Loucy (cell line): ENCODE measurements around the gene MDFI.

Experiments
- H2AFZ ChIP-seq: fragments of 200-600 bp; sonication (generic); 2 replicates; pipeline ENCODE4 v1.6.0; 2016; ENCODE audit warnings: antibody characterized with exemption, mild to moderate bottlenecking, low read length, moderate library complexity
- H3F3A ChIP-seq: fragments of 200-600 bp; 2 replicates; pipeline ENCODE4 v1.6.0; 2016; ENCODE audit warnings: antibody characterized with exemption, low read depth, mild to moderate bottlenecking
- H3K27me3 ChIP-seq: fragments of 200-600 bp; sonication (generic); 2 replicates; pipeline ENCODE4 v1.6.1; 2014; ENCODE audit warnings: low read length, mild to moderate bottlenecking; ENCODE audit not compliant: insufficient read depth, poor library complexity, severe bottlenecking
- H3K36me3 ChIP-seq: fragments of 200-600 bp; sonication (generic); 2 replicates; pipeline ENCODE4 v1.6.1; 2016; ENCODE audit warnings: low read length; ENCODE audit not compliant: insufficient read depth
- H3K4me1 ChIP-seq: fragments of 200-600 bp; sonication (generic); 2 replicates; pipeline ENCODE4 v1.5.1; 2014; ENCODE audit warnings: low read length, mild to moderate bottlenecking; ENCODE audit not compliant: insufficient read depth, poor library complexity, severe bottlenecking
- H3K4me2 ChIP-seq: fragments of 200-600 bp; sonication (generic); 2 replicates; pipeline ENCODE4 v1.6.0; 2014; ENCODE audit warnings: antibody characterized with exemption, low read length, low read depth, mild to moderate bottlenecking; ENCODE audit not compliant: poor library complexity, severe bottlenecking
- H3K4me3 ChIP-seq: fragments of 200-600 bp; sonication (generic); 2 replicates; pipeline ENCODE4 v1.5.1; 2014; ENCODE audit warnings: low read length, mild to moderate bottlenecking, mixed read lengths; ENCODE audit not compliant: poor library complexity, severe bottlenecking
- H3K79me2 ChIP-seq: fragments of 200-600 bp; sonication (generic); 2 replicates; pipeline ENCODE4 v1.6.1; 2014; ENCODE audit warnings: low read length; ENCODE audit not compliant: insufficient read depth
- H3K9ac ChIP-seq: fragments of 200-600 bp; sonication (generic); 2 replicates; pipeline ENCODE4 v1.6.0; 2014; ENCODE audit warnings: mild to moderate bottlenecking, low read depth, low read length, moderate library complexity; ENCODE audit not compliant: poor library complexity, severe bottlenecking
- H3K9me2 ChIP-seq: fragments of 200-600 bp; sonication (generic); replicated peaks from 2 replicates; pipeline ENCODE4 v1.6.1; 2016; ENCODE audit warnings: low read depth, low read length, mixed read lengths
- H3K9me3 ChIP-seq: fragments of 200-600 bp; sonication (generic); 2 replicates; pipeline ENCODE4 v1.6.1; 2014; ENCODE audit warnings: mild to moderate bottlenecking, antibody characterized with exemption, low read length, low read depth; ENCODE audit not compliant: insufficient read depth
- H4K20me1 ChIP-seq: fragments of 200-600 bp; sonication (generic); 2 replicates; pipeline ENCODE4 v1.6.0; 2014; ENCODE audit warnings: antibody characterized with exemption, low read length, mild to moderate bottlenecking; ENCODE audit not compliant: insufficient read depth, poor library complexity, severe bottlenecking
- CTCF ChIP-seq: fragments of 200-600 bp; sonication (generic); conservative IDR thresholded peaks from 2 replicates; pipeline ENCODE4 v1.5.1; 2014; ENCODE audit warnings: mild to moderate bottlenecking, antibody characterized with exemption, low read length
- EZH2phosphoT487 ChIP-seq: fragments of 200-600 bp; IDR thresholded peaks from 2 replicates; pipeline ENCODE4 v1.6.1; 2018; ENCODE audit warnings: antibody characterized with exemption, mild to moderate bottlenecking, moderate library complexity, borderline replicate concordance

The MDFI gene

DNA sequence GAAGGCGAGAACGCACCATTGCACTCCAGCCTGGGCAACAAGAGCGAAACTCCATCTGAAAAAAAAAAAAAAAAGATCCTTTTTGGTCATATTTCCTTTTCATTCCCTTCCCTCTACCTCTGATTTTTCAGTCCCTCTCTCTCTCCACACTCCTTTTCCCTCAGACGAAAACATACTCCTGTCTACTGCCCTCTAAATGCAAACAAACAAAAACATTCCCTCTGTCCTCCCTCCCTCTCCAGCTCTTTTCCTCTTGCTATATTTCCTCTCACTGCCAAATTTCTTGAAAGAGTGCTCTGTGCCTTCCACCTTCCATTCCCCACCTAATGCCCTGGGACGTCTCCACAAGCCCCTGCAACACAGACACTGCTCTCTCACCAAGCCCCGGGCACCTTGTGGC is 14.9 kb upstream of the MDFI start:
- H3K9ac ChIP-seq = no peak overlapping the region
- no peaks in the 10 kb centered on the region for H3K36me3 ChIP-seq
- H3F3A ChIP-seq = no peaks in the 10 kb centered on the region
- H3K9me2 ChIP-seq = no peaks in the 10 kb centered on the region
- no peak for TF ChIP-seq EZH2phosphoT487
- no peak for TF ChIP-seq CTCF
- H3K4me2 ChIP-seq = no peak overlapping the region
- H3K27me3 ChIP-seq = no peaks in the 10 kb centered on the region
- no peak overlapping the region for H2AFZ ChIP-seq
- no peaks in the 10 kb centered on the region for H3K79me2 ChIP-seq
- no peak overlapping the region for H3K4me3 ChIP-seq
- H3K9me3 ChIP-seq = peaks cover 7% of the 10 kb centered on the region
- peaks cover 41% of the 10 kb centered on the region for H3K4me1 ChIP-seq
- no peaks in the 10 kb centered on the region for H4K20me1 ChIP-seq

- peak overlapping the region; percentile 60 for H3K4me2 ChIP-seq
Measured at GRCh38 chr6:41624621-41625380, 13.5 kb upstream of the MDFI start.

GRCh38 chr6:41625442-41625841 is 12.8 kb upstream of the MDFI start:
- H3K79me2 ChIP-seq = no peaks in the 10 kb centered on the region
- peak overlapping the region; percentile 45 for H3K4me3 ChIP-seq
- no peak for TF ChIP-seq EZH2phosphoT487
- TF ChIP-seq CTCF = no peak
- H4K20me1 ChIP-seq = no peaks in the 10 kb centered on the region
- H3K4me2 ChIP-seq = peak overlapping the region; percentile 60
- H3K9ac ChIP-seq = peak overlapping the region; percentile 55
- H3K36me3 ChIP-seq = no peaks in the 10 kb centered on the region
- H3K27me3 ChIP-seq = no peaks in the 10 kb centered on the region
- H3F3A ChIP-seq = no peaks in the 10 kb centered on the region
- peaks cover 41% of the 10 kb centered on the region for H3K4me1 ChIP-seq
- no peaks in the 10 kb centered on the region for H3K9me2 ChIP-seq
- H2AFZ ChIP-seq = no peak overlapping the region
- peaks cover 7% of the 10 kb centered on the region for H3K9me3 ChIP-seq

More at GRCh38 chr6:41624621-41625380, 13.5 kb upstream of the MDFI start:
- Histone ChIP-seq H3K36me3 (no peaks in the 10 kb centered on the region), H3K4me3 (peak overlapping the region; percentile 45), H3K9ac (peak overlapping the region; percentile 55), H4K20me1 (no peaks in the 10 kb centered on the region), H3K4me1 (peaks cover 41% of the 10 kb centered on the region), H3F3A (no peaks in the 10 kb centered on the region), H3K9me2 (no peaks in the 10 kb centered on the region), H3K79me2 (no peaks in the 10 kb centered on the region), H3K27me3 (no peaks in the 10 kb centered on the region), H3K9me3 (peaks cover 7% of the 10 kb centered on the region), H2AFZ (no peak overlapping the region)
- TF ChIP-seq CTCF (no peak), EZH2phosphoT487 (no peak)
